Activated CD8-positive, alpha-beta memory T cell treated with anti-CD3 and anti-CD28 coated beads, Interleukin-2, amount 10 ng/mL, durations not matched to agents 7 days and 5 days (primary cell): ENCODE data around the gene ADAMTS13. TPM values are rescaled to one million over a fixed set of nuclear protein-coding genes. Genes with fewer than 3 reads are reported as not detected.
"Not testable (repeated sequence)": the region's sequence is repeated elsewhere in the genome, so short reads cannot be mapped to it uniquely, and the experiment has no call there.

Experiments used
- ATAC-seq: fragments of 150-1000 bp; cut with Tn5 transposase; one replicate; pipeline ENCODE4 v1.10.0; 2021; ENCODE audit warnings: moderate library complexity
- CTCF ChIA-PET: fragments of 350-600 bp; sonication (Branson Sonifier 250); formaldehyde crosslinking; loops from one replicate; lab custom pipeline; 2021; ENCODE audit warnings: antibody characterized with exemption; lab: Charles Lee
- DNase-seq: peaks from one replicate; pipeline ENCODE4 v3.0.0-alpha.2; 2020
- H3K27ac Mint-ChIP-seq: one replicate; pipeline ENCODE4 v1.8.0; 2021; ENCODE audit warnings: mild to moderate bottlenecking, mixed read lengths
- H3K27me3 Mint-ChIP-seq: one replicate; pipeline ENCODE4 v1.8.0; 2021; ENCODE audit warnings: mixed read lengths
- H3K36me3 Mint-ChIP-seq: one replicate; pipeline ENCODE4 v1.8.0; 2021; ENCODE audit warnings: mild to moderate bottlenecking, mixed read lengths
- H3K4me1 Mint-ChIP-seq: one replicate; pipeline ENCODE4 v1.8.0; 2021; ENCODE audit warnings: mixed read lengths
- H3K4me3 Mint-ChIP-seq: one replicate; pipeline ENCODE4 v1.8.0; 2021; ENCODE audit warnings: mild to moderate bottlenecking, moderate library complexity, mixed read lengths
- H3K9me3 Mint-ChIP-seq: one replicate; pipeline ENCODE4 v1.8.0; 2022; ENCODE audit warnings: low read depth, mixed read lengths
- total RNA-seq, 2 experiments: library from RNA; stranded (reverse); gene quantifications; one replicate each; pipeline ENCODE4 v1.2.3, GENCODE V29; 2021

Gene ADAMTS13
- 1 to 10 TPM; 2.6 to 2.7 TPM for total RNA-seq

- peaks cover 4% of the 10 kb centered on the region for H3K27me3 Mint-ChIP-seq
- no peaks in the 10 kb centered on the region for H3K36me3 Mint-ChIP-seq
- no peak within 1 kb of the TSS for H3K4me3 Mint-ChIP-seq
- H3K27ac Mint-ChIP-seq: peak within 1 kb of the TSS; percentile 52
- peaks cover 34% of the 10 kb centered on the region for H3K4me1 Mint-ChIP-seq
- CTCF ChIA-PET: no interaction called here
- no peaks in the 10 kb centered on the region for H3K9me3 Mint-ChIP-seq
- ATAC-seq (peak; percentile 18), DNase-seq (peak; percentile 79)
Observed at GRCh38 chr9:133421615-133422542, at the start of gene ADAMTS13. Gene ADAMTS13 (plus strand): TSS chr9:133422367. CDS start chr9:133422444, 77 bp downstream.

GRCh38 chr9:133374612-133375115, 47.5 kb upstream of the ADAMTS13 start:
- Mint-ChIP-seq H3K36me3 (peaks cover 37% of the 10 kb centered on the region), H3K4me3 (peak overlapping the region; percentile 95), H3K27me3 (peaks cover 2% of the 10 kb centered on the region), H3K9me3 (no peaks in the 10 kb centered on the region), H3K27ac (peak overlapping the region; percentile 100), H3K4me1 (peaks cover 47% of the 10 kb centered on the region)
- DNase-seq (no peak), ATAC-seq (peak; percentile 24)
- CTCF ChIA-PET: interaction anchor here (0.7 to 6.3 kb wide), 11 partner anchors 11 to 408 kb away, joined by 3 to 100 read pairs (median 3); partner anchors contain the start of genes MED22, RPL7A, SURF1 and SURF2

- peaks cover 32% of the 10 kb centered on the region for H3K36me3 Mint-ChIP-seq
- CTCF ChIA-PET: interaction anchor here (0.7 to 6.3 kb wide), 9 partner anchors 11 to 407 kb away, joined by 3 to 100 read pairs (median 4); partner anchors contain the start of genes MED22, RPL7A, SURF1 and SURF2
- H3K4me1 Mint-ChIP-seq: peaks cover 41% of the 10 kb centered on the region
- peak overlapping the region; percentile 95 for H3K4me3 Mint-ChIP-seq
- ATAC-seq (peak; percentile 3), DNase-seq (peak; percentile 58)
- H3K27me3 Mint-ChIP-seq: peaks cover 2% of the 10 kb centered on the region
- H3K9me3 Mint-ChIP-seq: no peaks in the 10 kb centered on the region
- peak overlapping the region; percentile 100 for H3K27ac Mint-ChIP-seq
Observed at GRCh38 chr9:133375116-133375723, 46.9 kb upstream of the ADAMTS13 start.

- Mint-ChIP-seq H3K27me3 (peaks cover 2% of the 10 kb centered on the region), H3K36me3 (peaks cover 25% of the 10 kb centered on the region), H3K9me3 (no peaks in the 10 kb centered on the region), H3K27ac (peak within 1 kb of the TSS; percentile 100), H3K4me3 (peak within 1 kb of the TSS; percentile 95), H3K4me1 (peaks cover 33% of the 10 kb centered on the region)
- ATAC-seq (peak; percentile 81), DNase-seq (peak; percentile 96)
- CTCF ChIA-PET: interaction anchor here (0.6 to 2.2 kb wide), 13 partner anchors 16 to 353 kb away, joined by 3 to 9 read pairs (median 5); partner anchors contain the start of genes REXO4, SURF1 and SURF2
Observed at GRCh38 chr9:133375724-133376654, 46.2 kb upstream of the ADAMTS13 start, which contains the start of the genes STKLD1 and SURF4. Gene STKLD1 (plus strand): TSS chr9:133376366. CDS start chr9:133376474, 108 bp downstream. Gene SURF4 (minus strand): TSS chr9:133376060. CDS start chr9:133375969, 91 bp downstream.

DNA sequence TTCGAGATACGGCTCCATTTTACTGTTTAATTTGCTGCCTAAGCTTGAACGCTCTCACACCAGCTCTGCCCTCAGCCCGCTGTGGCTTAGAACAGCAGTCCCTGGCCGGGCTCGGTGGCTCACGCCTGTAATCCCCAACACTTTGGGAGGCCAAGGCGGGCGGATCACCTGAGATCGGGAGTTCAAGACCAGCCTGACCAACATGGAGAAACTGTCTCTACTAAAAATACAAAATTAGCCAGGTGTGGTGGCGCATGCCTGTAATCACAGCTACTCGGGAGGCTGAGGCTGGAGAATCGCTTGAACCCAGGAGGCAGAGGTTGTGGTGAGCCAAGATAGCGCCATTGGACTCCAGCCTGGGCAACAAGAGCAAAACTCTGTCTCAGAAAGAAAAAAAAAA, 44.9 kb upstream of the ADAMTS13 start:
- DNase-seq, H3K27me3 Mint-ChIP-seq, ATAC-seq, H3K9me3 Mint-ChIP-seq: not testable (repeated sequence)
- H3K4me1 Mint-ChIP-seq: peaks cover 20% of the 10 kb centered on the region
- H3K27ac Mint-ChIP-seq: peak overlapping the region; percentile 52
- CTCF ChIA-PET: interaction anchor here (0.9 to 2.2 kb wide), 11 partner anchors 18 to 355 kb away, joined by 3 to 9 read pairs (median 4); partner anchors contain the start of genes REXO4, SURF1 and SURF2
- H3K4me3 Mint-ChIP-seq: peak overlapping the region; percentile 33
- H3K36me3 Mint-ChIP-seq: peaks cover 21% of the 10 kb centered on the region

- no peak overlapping the region for H3K27ac Mint-ChIP-seq
- DNase-seq (no peak), ATAC-seq (no peak)
- peaks cover 16% of the 10 kb centered on the region for H3K4me1 Mint-ChIP-seq
- no peak overlapping the region for H3K4me3 Mint-ChIP-seq
- CTCF ChIA-PET: interaction anchor here (1.1 to 2.2 kb wide), 6 partner anchors 18 to 139 kb away, joined by 3 to 8 read pairs (median 4); partner anchors contain the start of genes MED22, REXO4 and RPL7A
- H3K27me3 Mint-ChIP-seq: peaks cover 2% of the 10 kb centered on the region
- no peaks in the 10 kb centered on the region for H3K9me3 Mint-ChIP-seq
- peaks cover 16% of the 10 kb centered on the region for H3K36me3 Mint-ChIP-seq
Observed at GRCh38 chr9:133377721-133378216, 44.4 kb upstream of the ADAMTS13 start.

DNA sequence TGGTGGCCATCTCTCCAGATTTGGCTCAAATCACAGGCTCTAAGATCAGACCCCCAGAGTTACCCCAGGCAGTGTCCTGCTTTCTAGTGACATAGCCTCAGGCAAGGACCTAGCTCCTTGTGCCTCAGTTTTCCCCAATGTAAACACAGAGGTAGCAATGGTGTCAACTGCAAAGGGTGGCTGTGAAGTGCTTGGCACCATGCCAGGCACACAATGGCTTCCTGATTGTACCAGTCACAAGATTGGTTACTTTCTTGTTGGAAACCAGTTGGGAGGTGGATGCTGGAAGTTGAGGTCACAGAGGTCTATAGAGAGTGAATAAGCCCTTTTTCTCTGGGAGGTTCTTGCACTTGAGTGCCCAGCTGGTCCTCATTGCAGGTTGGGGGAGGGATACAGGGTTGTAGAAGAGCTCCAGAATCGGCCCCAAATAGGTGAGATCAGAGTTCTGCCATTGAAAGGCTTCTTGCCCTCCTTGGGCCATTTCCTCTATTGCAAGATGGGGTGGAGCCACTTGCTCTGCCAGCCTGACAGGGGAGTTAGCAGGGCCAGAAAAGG, 43.7 kb upstream of the ADAMTS13 start:
- H3K36me3 Mint-ChIP-seq: peaks cover 12% of the 10 kb centered on the region
- H3K27me3 Mint-ChIP-seq: peaks cover 2% of the 10 kb centered on the region
- H3K4me1 Mint-ChIP-seq: peaks cover 9% of the 10 kb centered on the region
- H3K9me3 Mint-ChIP-seq: no peaks in the 10 kb centered on the region
- CTCF ChIA-PET: interaction anchor here (1.1 to 2.2 kb wide), 3 partner anchors 31 to 48 kb away, joined by 3 to 8 read pairs (median 6); partner anchors contain the start of genes MED22, REXO4 and RPL7A
- no peak for DNase-seq
- H3K27ac Mint-ChIP-seq: no peak overlapping the region
- no peak overlapping the region for H3K4me3 Mint-ChIP-seq
- ATAC-seq: no peak

- Mint-ChIP-seq H3K4me3 (no peak overlapping the region), H3K27me3 (peaks cover 2% of the 10 kb centered on the region), H3K4me1 (peaks cover 5% of the 10 kb centered on the region), H3K27ac (no peak overlapping the region), H3K36me3 (peaks cover 7% of the 10 kb centered on the region), H3K9me3 (no peaks in the 10 kb centered on the region)
- CTCF ChIA-PET: interaction anchor here (2.0 kb wide), 1 partner anchor 32 kb away, joined by 6 read pairs; the partner anchor contains the start of genes MED22 and RPL7A
- no peak for DNase-seq
- no peak for ATAC-seq
Observed at GRCh38 chr9:133379153-133380086, 42.7 kb upstream of the ADAMTS13 start.

DNA sequence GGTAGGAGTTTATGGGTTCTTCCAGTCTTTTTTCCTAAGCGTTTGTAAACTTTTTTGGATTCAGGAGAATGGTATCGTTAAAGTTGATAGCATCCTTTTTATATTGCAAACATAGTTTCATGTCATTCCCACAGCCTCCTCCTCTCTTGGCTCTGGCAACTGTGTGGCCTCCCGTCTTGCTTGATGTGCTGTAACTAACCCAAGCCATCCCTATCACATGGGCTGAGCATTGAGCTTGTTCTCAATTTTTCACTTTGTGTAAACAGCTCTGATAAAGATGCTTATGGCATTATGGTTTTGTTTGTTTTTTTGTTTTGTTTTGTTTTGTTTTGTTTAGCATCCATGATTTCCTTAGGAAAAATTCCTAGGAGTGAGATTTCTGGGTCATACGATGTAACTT, 41.4 kb upstream of the ADAMTS13 start:
- no peak overlapping the region for H3K27ac Mint-ChIP-seq
- no peak for ATAC-seq
- no peaks in the 10 kb centered on the region for H3K9me3 Mint-ChIP-seq
- H3K4me3 Mint-ChIP-seq: no peak overlapping the region
- no peak for DNase-seq
- CTCF ChIA-PET: interaction anchor here (0.7 kb wide), 4 partner anchors 24 to 274 kb away, joined by 3 read pairs; partner anchors contain the start of genes SURF1 and SURF2
- no peaks in the 10 kb centered on the region for H3K36me3 Mint-ChIP-seq
- H3K27me3 Mint-ChIP-seq: peaks cover 2% of the 10 kb centered on the region
- H3K4me1 Mint-ChIP-seq: peaks cover 3% of the 10 kb centered on the region

DNA sequence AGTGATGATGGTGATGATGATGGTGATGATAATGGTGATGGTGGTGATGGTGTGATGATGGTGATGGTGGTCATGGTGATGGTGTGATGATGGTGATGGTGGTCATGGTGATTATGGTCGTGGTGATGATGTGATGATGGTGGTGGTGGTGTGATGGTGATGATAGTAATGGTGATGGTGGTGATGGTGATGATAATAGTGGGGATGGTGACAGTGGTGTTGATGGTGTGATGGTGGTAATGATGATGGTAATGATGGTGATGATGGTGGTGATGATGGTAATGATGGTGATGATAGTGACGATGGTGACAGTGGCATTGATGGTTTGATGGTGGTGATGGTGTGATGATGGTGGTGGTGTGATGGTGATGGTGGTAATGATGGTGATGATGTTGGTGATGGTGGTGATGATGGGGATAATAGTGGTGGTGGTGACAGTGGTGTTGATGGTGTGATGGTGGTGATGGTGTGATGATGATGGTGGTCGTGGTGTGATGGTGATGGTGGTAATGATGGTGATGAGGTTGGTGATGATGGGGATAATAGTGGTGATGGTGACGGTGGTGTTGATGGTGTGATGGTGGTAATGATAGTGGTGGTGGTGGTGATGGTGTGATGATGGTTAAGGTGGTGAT, 39.5 kb upstream of the ADAMTS13 start:
- ATAC-seq: no peak
- no peak overlapping the region for H3K4me3 Mint-ChIP-seq
- H3K9me3 Mint-ChIP-seq: no peaks in the 10 kb centered on the region
- H3K27ac Mint-ChIP-seq: no peak overlapping the region
- H3K4me1 Mint-ChIP-seq: peaks cover 3% of the 10 kb centered on the region
- no peaks in the 10 kb centered on the region for H3K36me3 Mint-ChIP-seq
- H3K27me3 Mint-ChIP-seq: no peaks in the 10 kb centered on the region
- DNase-seq: no peak
- CTCF ChIA-PET: no interaction called here
